ENCODE measurements around the gene AP5S1.

GRCh38 chr20:3812259-3812681 is 8.1 kb upstream of the AP5S1 start:
- TF ChIP-seq CTCF (conservative IDR thresholded peaks at IDR 0.05 in 1 of 2, IDR thresholded peaks at IDR 0.05 in 1 of 2; ENCODE audit: low read depth in 1 of 2, low read length in 2 of 2) (no peak), EZH2 (IDR thresholded peaks at IDR 0.05; ENCODE audit: low read length, missing control alignments) (no peak)

Measured in fibroblast of lung (primary cell).